K562 (cell line): ENCODE results near the gene LMOD1. TPM values are rescaled to one million over a fixed set of nuclear protein-coding genes. Genes with fewer than 3 reads are reported as not detected.

Source experiments
- CC2D1A ChIP-seq: fragments of 450-650 bp; IDR thresholded peaks from 2 replicates; pipeline ENCODE4 v1.6.1; 2017; ENCODE audit warnings: mild to moderate bottlenecking
- CREBBP ChIP-seq: IDR thresholded peaks from one replicate; pipeline ENCODE4 v1.6.1; 2012; ENCODE audit warnings: low read depth, mild to moderate bottlenecking, control low read depth, inconsistent platforms, low read length
- HDGF ChIP-seq: fragments of 450-650 bp; IDR thresholded peaks from 2 replicates; pipeline ENCODE4 v1.6.1; 2016
- MYNN ChIP-seq, 2 experiments: sonication (generic); formaldehyde crosslinking in 1 of 2; IDR thresholded peaks; 2 replicates each; pipeline versions ENCODE4 v1.5.0 to v1.6.1; 2016 to 2020; ENCODE audit warnings: antibody characterized with exemption in 1 of 2, missing genetic modification reagents in 1 of 2
- NFIC ChIP-seq: fragments of 450-650 bp; IDR thresholded peaks from 2 replicates; pipeline ENCODE4 v1.6.1; 2017; ENCODE audit warnings: mild to moderate bottlenecking, inconsistent platforms
- NFYB ChIP-seq: IDR thresholded peaks from 2 replicates; pipeline ENCODE4 v1.6.1; 2011; ENCODE audit warnings: mild to moderate bottlenecking, moderate library complexity; ENCODE audit not compliant: insufficient read length; ENCODE audit errors: extremely low read depth
- POLR2AphosphoS5 ChIP-seq: IDR thresholded peaks from 2 replicates; pipeline ENCODE4 v1.6.1; 2011; ENCODE audit warnings: mild to moderate bottlenecking, low read depth, low read length, moderate library complexity; ENCODE audit not compliant: control insufficient read depth, insufficient read depth
- RBM39 ChIP-seq: fragments of 200-400 bp; formaldehyde crosslinking; optimal IDR thresholded peaks from 2 replicates; pipeline ENCODE3; 2018; ENCODE audit warnings: low read depth, low read length
- TOE1 ChIP-seq, 2 experiments: fragments of 450-650 bp in 1 of 2; sonication (generic) in 1 of 2; formaldehyde crosslinking in 1 of 2; IDR thresholded peaks; 2 replicates each; pipeline versions ENCODE4 v1.7.1 to v1.8.0; 2016 to 2022; ENCODE audit warnings: borderline replicate concordance in 2 of 2, mild to moderate bottlenecking in 2 of 2, antibody characterized with exemption in 1 of 2, inconsistent platforms in 1 of 2, low read depth in 1 of 2, missing genetic modification reagents in 1 of 2, moderate library complexity in 1 of 2
- TRIM28 ChIP-seq: fragments of 450-650 bp; IDR thresholded peaks from 2 replicates; pipeline ENCODE4 v1.6.1; 2017
- ZFP30 ChIP-seq: fragments of 250-450 bp; sonication (Bioruptor Pico); IDR thresholded peaks from 2 replicates; pipeline ENCODE4 v1.8.0; 2022; ENCODE audit warnings: moderate library complexity, mild to moderate bottlenecking, inconsistent platforms, borderline replicate concordance
- ZNF436 ChIP-seq: fragments of 250-450, 450-650 bp; sonication (Bioruptor Pico); formaldehyde crosslinking; IDR thresholded peaks from 2 replicates; pipeline ENCODE4 v1.7.0; 2020; ENCODE audit warnings: mild to moderate bottlenecking
- polyA plus RNA-seq, 8 experiments: library from polyadenylated mRNA; depleted of rRNA in 4 of 8; stranded (reverse) in 5 of 8; unstranded in 3 of 8; fragments of >200 nt; fragmentation: Nextera tagmentation in 2 of 8; fragmentation: Illumina TruSeq in 1 of 8; extraction: Ambion mirVana in 2 of 8; extraction: Trizol in 1 of 8; gene quantifications; 2 replicates each; pipeline versions ENCODE4 v1.2.1 to v1.2.3, GENCODE V29; 2011 to 2014; ENCODE audit warnings: inconsistent platforms in 1 of 8, missing spikeins in 1 of 8
- total RNA-seq, 7 experiments: library from RNA; depleted of rRNA in 6 of 7; stranded (reverse); fragments of >200 nt in 6 of 7; fragmentation: Illumina TruSeq in 2 of 7; extraction: Trizol in 2 of 7; gene quantifications; 2 replicates each; pipeline versions ENCODE4 v1.2.1 to v1.2.3, GENCODE V29; 2011 to 2021; ENCODE audit warnings: low replicate concordance in 1 of 7
- TF ChIP-seq, protein P1 (sequence below): IDR thresholded peaks from 2 replicates; pipeline ENCODE4 v1.6.1; 2011; ENCODE audit not compliant: insufficient read length; ENCODE audit errors: extremely low read depth
- TF ChIP-seq, protein P2 (sequence below), 2 experiments: fragments of 450-650 bp; IDR thresholded peaks; 2 replicates each; pipeline ENCODE4 v1.6.1; 2016
- TF ChIP-seq, protein P3 (sequence below): fragments of 250-450 bp; sonication (Bioruptor Pico); IDR thresholded peaks from 2 replicates; pipeline ENCODE4 v1.8.0; 2021; ENCODE audit warnings: moderate library complexity, mild to moderate bottlenecking, inconsistent platforms
- TF ChIP-seq, protein P4 (sequence below): fragments of 450-650 bp; IDR thresholded peaks from 2 replicates; pipeline ENCODE4 v1.6.1; 2016
- TF ChIP-seq, protein P5 (sequence below): fragments of 450-650 bp; formaldehyde crosslinking; IDR thresholded peaks from 2 replicates; pipeline ENCODE4 v1.4.0; 2022; ENCODE audit warnings: missing genetic modification characterization
- TF ChIP-seq, protein P6 (sequence below), 2 experiments: fragments of 450-650 bp; IDR thresholded peaks; 2 replicates each; pipeline ENCODE4 v1.6.1; 2018; ENCODE audit warnings: mild to moderate bottlenecking in 2 of 2, low read depth in 1 of 2; ENCODE audit not compliant: partially characterized antibody in 2 of 2

Gene LMOD1
- total and polyA plus RNA-seq, 9 of the 15 experiments (the other 6 are each of a cell fraction or from before 2014, with no cell fraction given) = 0.03 to 0.54 (median 0.38) TPM; not detected in 1

DNA sequence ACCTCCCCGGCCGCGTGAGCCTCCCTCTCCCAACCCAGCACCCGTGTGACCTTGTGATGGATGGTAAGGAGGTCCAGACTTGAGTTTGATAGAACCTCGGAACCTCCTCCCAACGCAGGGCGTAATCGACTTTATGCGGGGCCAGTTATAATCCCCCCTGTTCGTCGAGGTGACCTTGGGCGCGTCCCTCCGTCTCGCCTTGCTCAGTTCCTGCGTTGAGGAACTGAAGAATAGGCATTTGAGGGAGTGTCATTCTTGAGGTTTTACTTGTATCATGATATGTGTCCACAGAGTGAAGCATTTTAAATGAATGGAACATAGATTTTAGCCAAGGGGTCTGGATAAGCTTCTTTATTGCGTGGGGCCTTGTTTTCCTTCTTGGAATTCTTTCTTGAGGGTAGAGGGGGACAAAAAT is 9.4 kb upstream of the LMOD1 start (continued):
- TF ChIP-seq CC2D1A = no peak
- TF ChIP-seq, protein P1, sequence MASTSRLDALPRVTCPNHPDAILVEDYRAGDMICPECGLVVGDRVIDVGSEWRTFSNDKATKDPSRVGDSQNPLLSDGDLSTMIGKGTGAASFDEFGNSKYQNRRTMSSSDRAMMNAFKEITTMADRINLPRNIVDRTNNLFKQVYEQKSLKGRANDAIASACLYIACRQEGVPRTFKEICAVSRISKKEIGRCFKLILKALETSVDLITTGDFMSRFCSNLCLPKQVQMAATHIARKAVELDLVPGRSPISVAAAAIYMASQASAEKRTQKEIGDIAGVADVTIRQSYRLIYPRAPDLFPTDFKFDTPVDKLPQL = no peak
- 0 out of 2 replicates have a peak, but pooled peaks have one; percentile 21 for TF ChIP-seq HDGF
- TF ChIP-seq TOE1 (IDR thresholded peaks at IDR 0.05; ENCODE audit: borderline replicate concordance) = peak; percentile 10; the same call in 1 of the 2 replicates
- TF ChIP-seq TOE1 (CRISPR knock-in tag; IDR thresholded peaks at IDR 0.05; ENCODE audit: borderline replicate concordance, low read depth) = no peak
- TF ChIP-seq TRIM28 = no peak
- TF ChIP-seq, protein P2, sequence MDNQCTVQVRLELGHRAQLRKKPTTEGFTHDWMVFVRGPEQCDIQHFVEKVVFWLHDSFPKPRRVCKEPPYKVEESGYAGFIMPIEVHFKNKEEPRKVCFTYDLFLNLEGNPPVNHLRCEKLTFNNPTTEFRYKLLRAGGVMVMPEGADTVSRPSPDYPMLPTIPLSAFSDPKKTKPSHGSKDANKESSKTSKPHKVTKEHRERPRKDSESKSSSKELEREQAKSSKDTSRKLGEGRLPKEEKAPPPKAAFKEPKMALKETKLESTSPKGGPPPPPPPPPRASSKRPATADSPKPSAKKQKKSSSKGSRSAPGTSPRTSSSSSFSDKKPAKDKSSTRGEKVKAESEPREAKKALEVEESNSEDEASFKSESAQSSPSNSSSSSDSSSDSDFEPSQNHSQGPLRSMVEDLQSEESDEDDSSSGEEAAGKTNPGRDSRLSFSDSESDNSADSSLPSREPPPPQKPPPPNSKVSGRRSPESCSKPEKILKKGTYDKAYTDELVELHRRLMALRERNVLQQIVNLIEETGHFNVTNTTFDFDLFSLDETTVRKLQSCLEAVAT (IDR thresholded peaks at IDR 0.05) = 0 out of 4 replicates have a peak, but pooled peaks of 1 of the 2 experiments have one; percentile 11
- TF ChIP-seq, protein P3, sequence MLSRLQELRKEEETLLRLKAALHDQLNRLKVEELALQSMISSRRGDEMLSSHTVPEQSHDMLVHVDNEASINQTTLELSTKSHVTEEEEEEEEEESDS (CRISPR knock-in tag) = no peak
- TF ChIP-seq NFYB = no peak
- TF ChIP-seq RBM39 = no peak
- no peak for TF ChIP-seq NFIC
- TF ChIP-seq, protein P4, sequence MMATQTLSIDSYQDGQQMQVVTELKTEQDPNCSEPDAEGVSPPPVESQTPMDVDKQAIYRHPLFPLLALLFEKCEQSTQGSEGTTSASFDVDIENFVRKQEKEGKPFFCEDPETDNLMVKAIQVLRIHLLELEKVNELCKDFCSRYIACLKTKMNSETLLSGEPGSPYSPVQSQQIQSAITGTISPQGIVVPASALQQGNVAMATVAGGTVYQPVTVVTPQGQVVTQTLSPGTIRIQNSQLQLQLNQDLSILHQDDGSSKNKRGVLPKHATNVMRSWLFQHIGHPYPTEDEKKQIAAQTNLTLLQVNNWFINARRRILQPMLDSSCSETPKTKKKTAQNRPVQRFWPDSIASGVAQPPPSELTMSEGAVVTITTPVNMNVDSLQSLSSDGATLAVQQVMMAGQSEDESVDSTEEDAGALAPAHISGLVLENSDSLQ = no peak
- no peak for TF ChIP-seq ZFP30 (CRISPR knock-in tag)
- TF ChIP-seq, protein P5, sequence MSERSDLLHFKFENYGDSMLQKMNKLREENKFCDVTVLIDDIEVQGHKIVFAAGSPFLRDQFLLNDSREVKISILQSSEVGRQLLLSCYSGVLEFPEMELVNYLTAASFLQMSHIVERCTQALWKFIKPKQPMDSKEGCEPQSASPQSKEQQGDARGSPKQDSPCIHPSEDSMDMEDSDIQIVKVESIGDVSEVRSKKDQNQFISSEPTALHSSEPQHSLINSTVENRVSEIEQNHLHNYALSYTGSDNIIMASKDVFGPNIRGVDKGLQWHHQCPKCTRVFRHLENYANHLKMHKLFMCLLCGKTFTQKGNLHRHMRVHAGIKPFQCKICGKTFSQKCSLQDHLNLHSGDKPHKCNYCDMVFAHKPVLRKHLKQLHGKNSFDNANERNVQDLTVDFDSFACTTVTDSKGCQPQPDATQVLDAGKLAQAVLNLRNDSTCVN (CRISPR knock-in tag) = no peak
- TF ChIP-seq CREBBP = no peak
- TF ChIP-seq ZNF436 (CRISPR knock-in tag) = no peak
- TF ChIP-seq, protein P6, sequence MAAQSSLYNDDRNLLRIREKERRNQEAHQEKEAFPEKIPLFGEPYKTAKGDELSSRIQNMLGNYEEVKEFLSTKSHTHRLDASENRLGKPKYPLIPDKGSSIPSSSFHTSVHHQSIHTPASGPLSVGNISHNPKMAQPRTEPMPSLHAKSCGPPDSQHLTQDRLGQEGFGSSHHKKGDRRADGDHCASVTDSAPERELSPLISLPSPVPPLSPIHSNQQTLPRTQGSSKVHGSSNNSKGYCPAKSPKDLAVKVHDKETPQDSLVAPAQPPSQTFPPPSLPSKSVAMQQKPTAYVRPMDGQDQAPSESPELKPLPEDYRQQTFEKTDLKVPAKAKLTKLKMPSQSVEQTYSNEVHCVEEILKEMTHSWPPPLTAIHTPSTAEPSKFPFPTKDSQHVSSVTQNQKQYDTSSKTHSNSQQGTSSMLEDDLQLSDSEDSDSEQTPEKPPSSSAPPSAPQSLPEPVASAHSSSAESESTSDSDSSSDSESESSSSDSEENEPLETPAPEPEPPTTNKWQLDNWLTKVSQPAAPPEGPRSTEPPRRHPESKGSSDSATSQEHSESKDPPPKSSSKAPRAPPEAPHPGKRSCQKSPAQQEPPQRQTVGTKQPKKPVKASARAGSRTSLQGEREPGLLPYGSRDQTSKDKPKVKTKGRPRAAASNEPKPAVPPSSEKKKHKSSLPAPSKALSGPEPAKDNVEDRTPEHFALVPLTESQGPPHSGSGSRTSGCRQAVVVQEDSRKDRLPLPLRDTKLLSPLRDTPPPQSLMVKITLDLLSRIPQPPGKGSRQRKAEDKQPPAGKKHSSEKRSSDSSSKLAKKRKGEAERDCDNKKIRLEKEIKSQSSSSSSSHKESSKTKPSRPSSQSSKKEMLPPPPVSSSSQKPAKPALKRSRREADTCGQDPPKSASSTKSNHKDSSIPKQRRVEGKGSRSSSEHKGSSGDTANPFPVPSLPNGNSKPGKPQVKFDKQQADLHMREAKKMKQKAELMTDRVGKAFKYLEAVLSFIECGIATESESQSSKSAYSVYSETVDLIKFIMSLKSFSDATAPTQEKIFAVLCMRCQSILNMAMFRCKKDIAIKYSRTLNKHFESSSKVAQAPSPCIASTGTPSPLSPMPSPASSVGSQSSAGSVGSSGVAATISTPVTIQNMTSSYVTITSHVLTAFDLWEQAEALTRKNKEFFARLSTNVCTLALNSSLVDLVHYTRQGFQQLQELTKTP (IDR thresholded peaks at IDR 0.05; ENCODE audit: low read depth in 1 of 2, partially characterized antibody in 2 of 2) = peak in 1 of 2 experiments; percentile 66
- TF ChIP-seq POLR2AphosphoS5 = no peak; the same call in 1 of the 2 replicates
- no peak for TF ChIP-seq MYNN (IDR thresholded peaks at IDR 0.05)
- TF ChIP-seq MYNN (CRISPR knock-in tag; IDR thresholded peaks at IDR 0.05) = no peak
